OCI-LY1 (cell line): Measurements from ENCODE around the gene FKBP1A.

Experiments
- EZH2 ChIP-seq: fragments of 200-600 bp; sonication (generic), shearing (Covaris generic); IDR thresholded peaks from 2 replicates; pipeline ENCODE4 v1.8.0; 2017; ENCODE audit warnings: borderline replicate concordance, mixed run types, mild to moderate bottlenecking, antibody characterized with exemption, low read length, moderate library complexity, mixed read lengths
- TF ChIP-seq, protein P1 (sequence below): fragments of 200-600 bp; sonication (generic), shearing (Covaris generic); IDR thresholded peaks from 2 replicates; pipeline ENCODE4 v1.5.1; 2017; ENCODE audit warnings: mild to moderate bottlenecking, antibody characterized with exemption, low read length, moderate library complexity, mixed read lengths

DNA sequence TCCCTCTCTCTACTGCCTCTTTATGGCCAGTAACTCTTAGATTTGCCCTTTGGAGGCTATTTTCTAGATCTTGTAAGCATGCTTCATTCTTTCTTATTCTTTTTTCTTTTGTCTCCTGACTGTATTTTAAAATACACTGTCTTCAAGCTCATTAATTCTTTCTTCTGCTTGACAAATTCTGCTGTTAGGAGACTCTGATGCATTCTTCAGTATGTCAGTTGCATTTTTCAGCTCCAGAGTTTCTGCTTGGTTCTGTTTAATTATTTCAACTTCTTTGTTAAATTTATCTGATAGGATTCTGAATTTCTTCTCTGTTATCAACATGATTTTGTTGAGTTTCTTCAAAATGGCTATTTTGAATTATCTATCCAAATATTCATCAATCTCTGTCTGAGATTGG is 38.9 kb downstream of the FKBP1A start:
- TF ChIP-seq, protein P1, sequence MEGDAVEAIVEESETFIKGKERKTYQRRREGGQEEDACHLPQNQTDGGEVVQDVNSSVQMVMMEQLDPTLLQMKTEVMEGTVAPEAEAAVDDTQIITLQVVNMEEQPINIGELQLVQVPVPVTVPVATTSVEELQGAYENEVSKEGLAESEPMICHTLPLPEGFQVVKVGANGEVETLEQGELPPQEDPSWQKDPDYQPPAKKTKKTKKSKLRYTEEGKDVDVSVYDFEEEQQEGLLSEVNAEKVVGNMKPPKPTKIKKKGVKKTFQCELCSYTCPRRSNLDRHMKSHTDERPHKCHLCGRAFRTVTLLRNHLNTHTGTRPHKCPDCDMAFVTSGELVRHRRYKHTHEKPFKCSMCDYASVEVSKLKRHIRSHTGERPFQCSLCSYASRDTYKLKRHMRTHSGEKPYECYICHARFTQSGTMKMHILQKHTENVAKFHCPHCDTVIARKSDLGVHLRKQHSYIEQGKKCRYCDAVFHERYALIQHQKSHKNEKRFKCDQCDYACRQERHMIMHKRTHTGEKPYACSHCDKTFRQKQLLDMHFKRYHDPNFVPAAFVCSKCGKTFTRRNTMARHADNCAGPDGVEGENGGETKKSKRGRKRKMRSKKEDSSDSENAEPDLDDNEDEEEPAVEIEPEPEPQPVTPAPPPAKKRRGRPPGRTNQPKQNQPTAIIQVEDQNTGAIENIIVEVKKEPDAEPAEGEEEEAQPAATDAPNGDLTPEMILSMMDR = no peak
- no peak for TF ChIP-seq EZH2
